Endothelial cell of hepatic sinusoid (primary cell): ENCODE measurements around the gene TEX2.

Experiments
- in situ Hi-C: cut with HindIII; loops from 2 replicates; pipeline ENCODE4 v1.10.0; 2017; ENCODE audit warnings: low sequenced_read_pairs

TEX2 gene

GRCh38 chr17:64148699-64149098, 114.4 kb downstream of the TEX2 start:
- in situ Hi-C loops: loop anchor here (10.0 kb wide), 1 partner anchor 126 kb away; no protein-coding TSS in a partner anchor

- in situ Hi-C loops: loop anchor here (10.0 kb wide), 1 partner anchor 127 kb away; no protein-coding TSS in a partner anchor
These were observed 114.9 kb downstream of the TEX2 start for GRCh38 chr17:64148017-64148631.

- in situ Hi-C loops: loop anchor here (10.0 kb wide), 1 partner anchor 127 kb away; no protein-coding TSS in a partner anchor
These were observed 115.7 kb downstream of the TEX2 start for GRCh38 chr17:64147110-64148016.

DNA sequence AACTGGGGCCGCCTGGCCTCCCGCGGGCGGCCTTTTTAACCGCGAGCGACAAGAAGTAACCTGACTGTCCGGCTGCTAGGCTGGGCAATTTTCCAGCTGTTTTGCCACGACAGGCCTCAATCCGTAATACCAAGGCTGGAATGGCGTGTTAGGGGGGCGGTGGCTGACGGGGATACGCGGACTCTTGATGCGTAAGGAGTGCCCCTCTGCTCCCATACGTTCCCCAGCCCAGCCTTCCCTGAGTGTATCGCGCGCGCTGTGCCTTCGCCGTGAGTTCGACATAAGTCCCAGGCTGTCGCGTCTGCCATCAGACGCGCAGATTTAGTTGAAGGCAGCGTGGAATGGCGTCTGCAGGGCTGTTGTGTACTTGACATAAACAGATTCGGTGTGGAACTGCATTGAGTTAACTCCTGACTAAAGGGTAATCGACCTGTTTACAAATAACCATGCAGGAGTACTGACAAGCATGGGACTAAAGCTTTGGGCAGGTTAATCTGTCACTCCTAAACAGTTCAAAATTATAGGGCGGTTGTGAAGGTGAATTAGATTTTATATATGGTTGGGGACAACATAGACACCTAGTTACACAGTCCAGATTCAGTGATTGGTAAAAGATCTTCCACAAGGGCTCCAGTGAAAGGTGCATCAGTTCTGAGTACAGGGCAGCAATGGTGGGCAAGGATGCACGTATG, 116.5 kb downstream of the TEX2 start:
- in situ Hi-C loops: loop anchor here (10.0 kb wide), 1 partner anchor 128 kb away; no protein-coding TSS in a partner anchor

GRCh38 chr17:64145751-64146417, 117.2 kb downstream of the TEX2 start:
- in situ Hi-C loops: loop anchor here (10.0 kb wide), 1 partner anchor 129 kb away; no protein-coding TSS in a partner anchor

DNA sequence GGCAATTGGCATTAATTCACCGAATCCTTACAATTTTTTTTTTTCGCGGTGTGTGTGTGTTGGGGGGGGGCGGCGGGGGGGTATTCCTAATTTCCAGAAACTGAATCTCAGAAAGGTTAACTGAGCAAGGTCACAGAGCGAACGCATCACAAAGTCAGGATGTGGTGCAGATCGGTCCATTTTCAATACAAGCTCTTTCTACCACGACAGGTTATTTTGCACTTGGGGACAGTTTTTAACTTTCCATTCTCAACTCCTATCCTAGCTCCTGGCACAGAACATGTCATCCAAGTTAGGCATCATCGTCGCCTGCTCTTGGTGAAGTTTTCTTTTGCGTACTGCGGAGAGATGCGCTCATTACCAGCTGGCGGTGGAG, 117.7 kb downstream of the TEX2 start:
- in situ Hi-C loops: loop anchor here (10.0 kb wide), 1 partner anchor 129 kb away; no protein-coding TSS in a partner anchor

GRCh38 chr17:64139542-64139941, 123.5 kb downstream of the TEX2 start:
- in situ Hi-C loops: loop anchor here (10.0 kb wide), 1 partner anchor 115 kb away; the partner anchor contains the start of gene ICAM2

GRCh38 chr17:64138441-64138840, 124.6 kb downstream of the TEX2 start:
- in situ Hi-C loops: loop anchor here (10.0 kb wide), 1 partner anchor 114 kb away; the partner anchor contains the start of gene ICAM2

DNA sequence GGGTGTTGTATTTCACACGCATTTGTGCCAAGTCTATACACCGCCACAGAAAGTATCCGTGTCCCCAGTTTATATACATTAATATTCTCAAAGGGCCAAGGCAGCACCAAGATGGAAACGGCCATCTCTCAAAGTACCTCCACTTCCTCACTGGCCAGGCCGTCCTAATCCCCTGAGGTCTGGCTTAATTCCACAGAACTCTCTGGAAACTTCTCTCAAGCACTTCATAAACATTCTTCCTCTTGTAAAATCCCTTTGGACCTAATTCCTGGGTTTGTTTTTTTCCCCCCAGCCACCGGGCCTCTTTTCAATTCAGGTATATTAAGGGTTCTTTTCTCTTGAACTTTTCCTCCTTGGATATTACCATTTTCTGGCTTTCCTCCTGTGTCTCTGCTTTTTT, 128.1 kb downstream of the TEX2 start:
- in situ Hi-C loops: loop anchor here (5.0 to 10.0 kb wide), 2 partner anchors 73 to 110 kb away; partner anchors contain the start of gene ICAM2

DNA sequence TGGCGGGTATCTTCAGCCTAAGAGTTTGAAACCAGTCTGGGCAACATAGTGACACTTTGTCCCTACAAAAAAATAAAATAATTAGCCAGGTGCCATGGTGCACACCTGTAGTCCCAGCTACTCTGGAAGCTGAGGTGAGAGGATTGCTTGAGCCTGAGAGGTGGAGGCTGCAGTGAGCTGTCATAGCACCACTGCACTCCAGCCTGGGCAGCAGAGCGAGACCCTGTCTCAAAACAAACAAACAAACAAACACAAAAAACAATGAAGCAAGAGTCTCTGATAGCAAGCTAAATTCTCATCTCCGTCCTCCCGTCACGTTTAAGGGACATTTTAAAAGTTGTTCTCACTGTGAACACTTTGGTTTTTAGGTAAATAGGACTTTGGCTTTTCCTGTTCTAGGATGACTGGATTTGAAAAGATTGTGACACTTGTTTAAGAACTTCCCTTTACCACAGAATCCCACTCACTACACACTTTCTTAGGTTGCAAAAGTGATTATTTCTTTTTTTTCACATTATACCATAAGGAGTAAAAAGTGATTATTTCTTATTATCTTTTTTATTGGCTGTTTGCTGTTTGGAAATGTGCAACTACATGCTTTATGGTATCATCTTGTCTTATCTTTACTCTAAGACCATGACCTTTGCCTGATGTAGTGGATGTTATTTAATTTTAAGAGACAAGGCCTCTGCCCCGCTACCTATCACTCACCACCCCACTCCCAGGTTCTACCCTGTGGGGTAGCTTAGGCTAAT, 128.7 kb downstream of the TEX2 start:
- in situ Hi-C loops: loop anchor here (5.0 to 10.0 kb wide), 2 partner anchors 72 to 110 kb away; partner anchors contain the start of gene ICAM2

DNA sequence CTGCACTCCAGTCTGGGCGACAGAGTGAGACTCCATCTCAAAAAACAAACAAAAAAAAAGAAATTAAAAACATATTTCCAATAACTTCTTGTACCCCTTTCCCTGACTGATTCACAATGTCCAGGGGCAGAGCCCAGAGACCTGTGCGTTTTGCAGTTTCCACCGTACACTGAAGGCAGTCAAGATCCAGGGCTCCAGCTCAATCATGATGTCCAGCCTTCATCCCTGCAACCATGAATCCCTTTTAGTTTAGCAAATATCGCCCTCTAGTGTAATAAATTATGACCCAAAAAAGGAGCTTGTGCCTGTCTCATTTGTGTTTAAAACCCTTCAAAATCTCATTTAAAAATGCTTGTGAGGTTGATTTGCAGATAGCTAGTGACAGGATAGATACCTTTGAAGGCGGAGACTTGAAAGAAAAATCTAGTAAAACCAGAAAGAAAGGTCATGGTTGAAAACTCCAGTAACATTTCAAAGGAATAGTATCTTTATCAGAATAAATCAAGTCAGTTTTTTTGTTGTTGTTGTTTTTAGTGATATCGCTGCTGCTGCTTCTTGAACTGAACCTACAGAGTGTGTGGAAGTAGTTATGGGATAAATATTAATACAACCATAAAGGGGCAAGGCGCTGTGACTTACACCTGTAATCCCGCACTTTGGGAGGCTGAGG, 129.4 kb downstream of the TEX2 start:
- in situ Hi-C loops: loop anchor here (5.0 to 10.0 kb wide), 2 partner anchors 71 to 109 kb away; partner anchors contain the start of gene ICAM2

DNA sequence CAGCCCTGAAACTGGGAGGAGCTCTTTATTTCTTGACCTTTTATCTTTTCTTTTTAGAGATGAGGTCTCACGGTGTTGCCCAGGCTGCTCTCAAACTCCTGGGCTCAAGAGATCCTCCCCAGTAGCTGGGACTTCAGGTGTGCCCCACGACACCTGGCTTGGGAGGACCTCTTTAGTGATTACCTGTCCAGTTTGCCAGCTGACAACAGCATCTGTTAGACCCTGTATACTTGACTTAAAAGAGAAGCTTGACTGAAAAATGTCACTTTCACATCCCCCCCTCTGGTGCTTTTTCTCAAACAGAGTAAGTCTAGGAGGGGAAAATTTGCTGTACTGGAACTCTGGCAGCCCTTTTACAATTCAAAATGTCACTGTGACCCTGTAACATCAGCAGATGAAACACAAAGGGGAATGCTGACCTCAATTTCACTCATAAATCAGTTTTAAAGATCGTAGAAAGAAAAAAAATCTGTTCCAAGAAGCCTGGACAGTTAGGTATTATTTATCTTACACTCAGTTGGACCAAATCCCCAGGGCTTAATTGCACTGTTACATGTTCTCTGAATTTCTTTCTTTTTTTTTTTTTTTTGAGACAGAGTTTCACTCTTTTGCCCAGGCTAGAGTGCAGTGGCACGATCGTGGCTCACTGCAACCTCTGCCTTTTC, 131.3 kb downstream of the TEX2 start:
- in situ Hi-C loops: loop anchor here (5.0 to 10.0 kb wide), 2 partner anchors 69 to 107 kb away; partner anchors contain the start of gene ICAM2

GRCh38 chr17:64130559-64131001, 132.5 kb downstream of the TEX2 start:
- in situ Hi-C loops: loop anchor here (5.0 to 10.0 kb wide), 2 partner anchors 68 to 106 kb away; partner anchors contain the start of gene ICAM2

DNA sequence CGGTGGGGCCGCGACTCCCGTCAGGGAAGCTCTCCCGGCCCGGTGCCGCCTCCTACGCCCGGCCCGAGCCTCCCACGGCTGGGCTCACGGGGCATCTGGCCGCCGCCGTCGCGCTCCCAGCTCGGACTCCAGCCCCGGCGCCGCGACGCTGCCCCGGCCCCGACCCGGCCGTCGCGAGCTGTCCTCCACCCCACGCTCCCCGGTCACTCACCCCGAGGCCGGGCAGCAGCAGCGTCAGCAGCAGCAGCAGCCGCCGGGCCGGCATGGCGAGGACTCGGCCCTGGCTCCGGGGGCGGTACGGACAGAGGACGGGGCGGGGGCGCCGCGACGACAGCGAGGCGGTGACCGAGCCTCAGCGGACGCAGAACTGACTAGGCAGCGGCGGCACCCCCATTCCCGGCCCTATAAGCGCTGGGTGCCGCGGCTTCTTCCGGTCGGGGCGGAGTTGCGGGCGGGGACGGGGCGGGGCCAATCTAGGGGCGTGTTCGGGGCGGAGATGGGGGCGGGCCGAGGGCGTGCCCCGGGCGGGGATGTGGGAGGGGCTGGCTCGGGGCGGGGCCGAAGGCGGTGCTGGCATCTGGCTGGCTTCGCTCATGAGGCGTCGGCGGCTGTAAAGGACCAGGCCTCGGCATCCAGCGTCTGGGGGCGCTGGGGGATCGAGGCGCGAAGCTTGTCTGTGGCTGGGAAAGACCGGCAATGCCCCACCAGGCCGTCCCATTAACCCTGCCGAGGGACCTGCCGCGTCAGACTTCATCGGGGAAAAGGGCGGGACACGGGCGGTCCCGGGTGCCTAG, 133.1 kb downstream of the TEX2 start, which contains the start of gene ERN1:
Gene ERN1, minus strand, starts transcription at position 380 of the 794 bp plus-strand sequence. Its CDS starts 115 bp downstream, at position 265.
- in situ Hi-C loops: loop anchor here (5.0 to 10.0 kb wide), 2 partner anchors 68 to 105 kb away; partner anchors contain the start of gene ICAM2

DNA sequence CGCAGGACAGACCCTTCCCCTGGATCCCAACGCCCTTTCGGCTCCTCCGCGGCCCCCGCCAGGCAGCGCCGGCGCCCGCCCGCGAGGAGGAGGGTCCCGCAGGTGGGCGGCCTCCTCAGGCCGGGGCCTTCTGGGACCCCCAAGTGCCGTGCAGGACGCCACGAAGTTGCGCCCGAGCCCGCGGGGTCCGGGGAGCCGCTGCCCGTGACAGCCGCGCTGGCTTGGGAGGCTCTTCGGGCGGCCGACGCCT, 133.6 kb downstream of the TEX2 start:
- in situ Hi-C loops: no loop called here

- in situ Hi-C loops: no loop called here
These were observed 134.1 kb downstream of the TEX2 start for GRCh38 chr17:64128787-64129514.

- in situ Hi-C loops: no loop called here
These were observed 136.1 kb downstream of the TEX2 start for GRCh38 chr17:64126918-64127317.
